Measurements from ENCODE around the gene C1orf159.

The C1orf159 gene

DNA sequence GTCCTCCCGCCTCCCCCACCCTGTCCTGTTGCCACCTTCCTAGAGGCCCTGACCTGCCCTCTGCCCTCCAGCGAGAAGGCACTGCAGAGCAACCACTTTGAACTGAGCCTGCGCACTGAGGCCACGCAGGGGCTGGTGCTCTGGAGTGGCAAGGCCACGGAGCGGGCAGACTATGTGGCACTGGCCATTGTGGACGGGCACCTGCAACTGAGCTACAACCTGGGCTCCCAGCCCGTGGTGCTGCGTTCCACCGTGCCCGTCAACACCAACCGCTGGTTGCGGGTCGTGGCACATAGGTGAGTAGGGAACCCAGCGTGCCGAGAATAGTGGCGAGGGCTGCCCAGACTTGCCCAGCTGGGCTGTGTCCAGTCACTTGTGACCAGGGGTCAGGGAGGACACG lies 62.2 kb downstream of the C1orf159 start:
- DNase-seq (ENCODE audit: low spot score), result no peak

GRCh38 chr1:1053022-1053421 lies 62.9 kb downstream of the C1orf159 start:
- no peak for DNase-seq (ENCODE audit: low spot score)

DNA sequence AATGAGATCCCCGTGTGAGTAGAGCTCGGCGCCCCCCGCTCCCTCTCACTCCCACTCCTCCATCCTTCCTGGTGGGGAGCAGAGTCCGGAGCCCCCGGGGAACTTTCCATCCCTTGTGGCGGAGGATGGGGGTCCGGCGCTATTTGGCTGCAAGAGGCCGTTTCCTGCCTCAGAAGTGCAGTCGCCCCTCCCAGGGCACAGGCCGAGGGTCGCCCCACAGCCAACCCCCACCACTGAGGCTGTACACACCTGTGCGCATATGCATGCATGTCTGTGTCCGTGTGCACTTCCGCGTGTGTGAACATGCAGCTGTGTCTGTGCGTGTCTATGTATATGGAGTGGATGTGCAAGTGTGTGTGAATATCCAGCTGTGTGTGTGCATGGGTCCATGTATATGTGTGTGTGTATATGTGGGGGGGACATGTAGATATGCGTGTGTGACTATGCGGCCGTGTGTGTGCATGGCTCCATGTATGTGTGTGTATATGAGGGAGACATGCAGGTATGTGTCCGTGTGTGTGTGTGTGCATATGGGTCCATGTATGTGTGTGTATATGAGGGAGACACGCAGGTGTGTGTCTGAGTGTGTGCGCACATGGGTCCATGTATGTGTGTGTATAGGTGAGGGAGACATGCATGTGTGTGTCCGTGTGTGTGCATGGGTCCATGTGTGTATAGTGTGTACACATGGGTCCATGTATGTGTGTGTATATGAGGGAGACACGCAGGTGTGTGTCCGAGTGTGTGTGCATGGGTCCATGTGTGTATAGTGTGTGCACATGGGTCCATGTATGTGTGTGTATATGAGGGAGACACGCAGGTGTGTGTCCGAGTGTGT lies 63.7 kb downstream of the C1orf159 start:
- no peak for DNase-seq (ENCODE audit: low spot score)

GRCh38 chr1:1051127-1051810 lies 64.6 kb downstream of the C1orf159 start:
- no peak for DNase-seq (ENCODE audit: low spot score)

DNA sequence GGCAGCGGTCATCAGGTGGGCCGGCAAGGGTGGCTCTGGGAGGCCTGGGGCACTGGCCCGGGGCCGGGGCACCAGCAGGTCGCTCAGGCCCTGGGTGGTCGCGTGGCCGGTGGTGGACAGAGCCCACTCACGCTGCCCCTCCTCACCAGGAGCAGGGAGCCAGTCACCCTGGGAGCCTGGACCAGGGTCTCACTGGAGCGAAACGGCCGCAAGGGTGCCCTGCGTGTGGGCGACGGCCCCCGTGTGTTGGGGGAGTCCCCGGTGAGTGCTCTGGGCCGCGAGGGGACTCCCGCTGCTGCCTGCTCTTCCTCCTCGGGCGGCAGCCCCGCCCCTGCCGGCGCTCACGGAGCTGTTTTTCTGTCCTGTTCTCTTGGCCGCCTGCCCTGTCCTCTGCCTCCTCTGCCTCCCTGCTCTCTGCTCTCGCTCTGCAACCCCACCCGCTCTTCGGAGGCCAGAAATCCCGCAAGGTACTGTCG lies 65.3 kb downstream of the C1orf159 start:
- no peak for DNase-seq (ENCODE audit: low spot score)

GRCh38 chr1:1049318-1050165 lies 66.3 kb downstream of the C1orf159 start:
- no peak for DNase-seq (ENCODE audit: low spot score)

DNA sequence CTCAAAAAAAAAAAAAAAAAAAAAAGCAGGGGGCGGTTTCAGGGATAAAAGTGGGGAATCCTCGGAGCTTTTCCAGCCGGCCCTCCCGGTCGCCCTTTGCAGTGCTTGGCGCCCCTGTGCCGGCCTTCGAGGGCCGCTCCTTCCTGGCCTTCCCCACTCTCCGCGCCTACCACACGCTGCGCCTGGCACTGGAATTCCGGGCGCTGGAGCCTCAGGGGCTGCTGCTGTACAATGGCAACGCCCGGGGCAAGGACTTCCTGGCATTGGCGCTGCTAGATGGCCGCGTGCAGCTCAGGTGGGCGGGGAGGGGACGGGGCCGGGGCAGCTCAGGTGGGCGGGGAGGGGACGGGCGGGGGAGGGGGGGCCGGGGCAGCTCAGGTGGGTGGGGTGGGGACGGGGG lies 67.1 kb downstream of the C1orf159 start:
- DNase-seq (ENCODE audit: low spot score), result no peak

- no peak for DNase-seq (ENCODE audit: low spot score)
Measured at GRCh38 chr1:1047963-1048362, 67.9 kb downstream of the C1orf159 start.

GRCh38 chr1:1047407-1047806 lies 68.5 kb downstream of the C1orf159 start:
- DNase-seq (ENCODE audit: low spot score), result no peak

- no peak for DNase-seq (ENCODE audit: low spot score)
Measured at GRCh38 chr1:1046767-1047166, 69.1 kb downstream of the C1orf159 start.

DNA sequence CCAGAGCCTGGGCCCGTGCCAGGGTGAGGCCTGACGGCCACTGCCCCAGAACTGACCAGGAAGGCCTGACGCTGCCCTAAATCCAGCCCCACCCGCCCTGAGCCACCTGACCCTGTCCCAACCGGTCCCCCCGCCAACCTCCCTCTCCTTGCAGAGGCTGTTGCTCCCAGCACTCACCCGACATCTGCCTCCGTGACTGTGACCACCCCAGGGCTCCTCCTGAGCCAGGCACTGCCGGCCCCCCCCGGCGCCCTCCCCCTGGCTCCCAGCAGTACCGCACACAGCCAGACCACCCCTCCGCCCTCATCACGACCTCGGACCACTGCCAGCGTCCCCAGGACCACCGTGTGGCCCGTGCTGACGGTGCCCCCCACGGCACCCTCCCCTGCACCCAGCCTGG lies 69.6 kb downstream of the C1orf159 start:
- DNase-seq (ENCODE audit: low spot score), result no peak

DNA sequence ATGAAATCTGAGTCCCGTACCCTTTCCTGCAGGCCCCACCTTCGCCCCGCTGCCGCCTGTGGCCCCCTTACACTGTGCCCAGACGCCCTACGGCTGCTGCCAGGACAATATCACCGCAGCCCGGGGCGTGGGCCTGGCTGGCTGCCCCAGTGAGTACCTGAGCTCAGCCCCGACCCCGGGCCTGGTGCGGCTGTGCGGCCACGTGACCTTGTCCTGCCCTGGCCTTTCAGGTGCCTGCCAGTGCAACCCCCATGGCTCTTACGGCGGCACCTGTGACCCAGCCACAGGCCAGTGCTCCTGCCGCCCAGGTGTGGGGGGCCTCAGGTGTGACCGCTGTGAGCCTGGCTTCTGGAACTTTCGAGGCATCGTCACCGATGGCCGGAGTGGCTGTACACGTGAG lies 70.8 kb downstream of the C1orf159 start:
- no peak for DNase-seq (ENCODE audit: low spot score)

DNA sequence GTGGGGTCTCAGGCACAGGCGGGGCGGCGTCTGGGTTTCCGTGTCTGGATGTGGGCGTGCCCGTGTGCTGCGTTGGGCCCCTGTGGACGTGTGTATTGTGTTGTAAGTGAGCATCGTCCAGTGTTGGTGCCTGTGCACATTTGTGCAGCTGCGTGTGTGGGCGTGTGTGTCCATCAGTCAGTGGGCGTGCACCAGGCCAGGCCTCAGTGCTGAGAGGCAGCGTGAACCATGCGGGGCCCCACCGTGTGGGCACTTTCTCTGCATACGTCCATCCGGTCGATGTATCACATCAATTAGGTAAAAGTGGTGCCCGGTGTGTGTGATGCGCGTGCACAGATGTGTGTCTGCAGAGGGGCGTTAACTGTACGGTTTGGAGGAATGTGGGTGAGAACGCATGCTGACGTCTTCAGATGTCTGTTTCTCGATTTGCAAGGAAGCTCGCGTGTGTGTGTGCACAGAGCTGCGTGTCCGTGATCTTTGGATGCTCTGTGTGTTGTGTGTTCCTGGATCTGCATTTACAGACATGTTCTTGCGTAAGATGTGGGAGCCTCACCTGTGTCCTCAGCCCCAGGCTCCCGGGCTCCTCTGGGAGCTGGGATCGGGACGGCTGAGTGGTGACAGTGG lies 71.3 kb downstream of the C1orf159 start:
- no peak for DNase-seq (ENCODE audit: low spot score)

- DNase-seq (ENCODE audit: low spot score), result no peak
Measured at GRCh38 chr1:1043921-1044320, 72.0 kb downstream of the C1orf159 start.

DNA sequence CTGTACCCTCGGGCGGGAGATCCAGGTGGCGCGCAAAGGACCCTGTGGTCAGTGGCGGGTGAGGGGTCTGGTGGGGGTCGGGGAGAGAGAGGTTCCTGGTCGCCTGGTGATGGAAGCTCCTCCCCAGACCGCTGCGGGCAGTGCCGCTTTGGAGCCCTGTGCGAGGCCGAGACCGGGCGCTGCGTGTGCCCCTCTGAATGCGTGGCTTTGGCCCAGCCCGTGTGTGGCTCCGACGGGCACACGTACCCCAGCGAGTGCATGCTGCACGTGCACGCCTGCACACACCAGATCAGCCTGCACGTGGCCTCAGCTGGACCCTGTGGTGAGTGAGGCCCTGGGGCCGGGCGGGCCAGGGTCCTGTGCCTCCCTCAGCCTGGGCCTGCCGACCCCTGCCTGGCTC lies 72.5 kb downstream of the C1orf159 start:
- DNase-seq (ENCODE audit: low spot score), result no peak

DNA sequence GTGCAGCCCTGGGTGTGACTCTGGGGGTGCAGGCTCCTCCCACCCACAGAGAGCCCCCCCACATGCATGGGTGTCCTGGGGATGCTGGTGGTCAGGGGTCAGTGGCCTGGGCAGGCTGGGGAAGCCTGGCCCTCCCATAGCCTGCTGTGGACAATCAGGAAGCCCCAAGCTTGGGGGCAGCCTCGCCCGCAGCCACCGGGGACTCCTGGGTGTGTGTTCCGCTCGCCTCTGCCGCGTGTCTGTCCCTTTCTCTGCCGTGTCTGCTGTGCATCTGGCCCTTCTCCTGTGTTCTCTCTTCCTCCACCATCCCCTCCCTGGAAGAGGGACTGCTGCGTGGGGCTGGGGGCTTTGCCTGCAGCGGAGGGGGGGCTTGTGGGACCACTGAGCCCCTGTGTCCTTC lies 73.1 kb downstream of the C1orf159 start:
- DNase-seq (ENCODE audit: low spot score), result no peak

- DNase-seq (ENCODE audit: low spot score), result no peak
Measured at GRCh38 chr1:1041873-1042272, 74.0 kb downstream of the C1orf159 start.

DNA sequence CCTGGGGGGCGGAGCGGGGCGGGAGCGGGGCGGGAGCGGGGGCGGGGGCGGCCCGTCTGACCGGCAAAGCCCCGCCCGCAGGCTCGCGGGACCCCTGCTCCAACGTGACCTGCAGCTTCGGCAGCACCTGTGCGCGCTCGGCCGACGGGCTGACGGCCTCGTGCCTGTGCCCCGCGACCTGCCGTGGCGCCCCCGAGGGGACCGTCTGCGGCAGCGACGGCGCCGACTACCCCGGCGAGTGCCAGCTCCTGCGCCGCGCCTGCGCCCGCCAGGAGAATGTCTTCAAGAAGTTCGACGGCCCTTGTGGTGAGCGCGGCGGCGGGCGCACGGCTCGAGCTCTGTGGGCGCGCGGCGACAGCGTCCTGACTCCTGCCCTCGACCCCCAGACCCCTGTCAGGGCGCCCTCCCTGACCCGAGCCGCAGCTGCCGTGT lies 74.8 kb downstream of the C1orf159 start:
- no peak for DNase-seq (ENCODE audit: low spot score)

- DNase-seq (ENCODE audit: low spot score), result peak; percentile 69
Measured at GRCh38 chr1:1040004-1040991, 75.6 kb downstream of the C1orf159 start.

DNA sequence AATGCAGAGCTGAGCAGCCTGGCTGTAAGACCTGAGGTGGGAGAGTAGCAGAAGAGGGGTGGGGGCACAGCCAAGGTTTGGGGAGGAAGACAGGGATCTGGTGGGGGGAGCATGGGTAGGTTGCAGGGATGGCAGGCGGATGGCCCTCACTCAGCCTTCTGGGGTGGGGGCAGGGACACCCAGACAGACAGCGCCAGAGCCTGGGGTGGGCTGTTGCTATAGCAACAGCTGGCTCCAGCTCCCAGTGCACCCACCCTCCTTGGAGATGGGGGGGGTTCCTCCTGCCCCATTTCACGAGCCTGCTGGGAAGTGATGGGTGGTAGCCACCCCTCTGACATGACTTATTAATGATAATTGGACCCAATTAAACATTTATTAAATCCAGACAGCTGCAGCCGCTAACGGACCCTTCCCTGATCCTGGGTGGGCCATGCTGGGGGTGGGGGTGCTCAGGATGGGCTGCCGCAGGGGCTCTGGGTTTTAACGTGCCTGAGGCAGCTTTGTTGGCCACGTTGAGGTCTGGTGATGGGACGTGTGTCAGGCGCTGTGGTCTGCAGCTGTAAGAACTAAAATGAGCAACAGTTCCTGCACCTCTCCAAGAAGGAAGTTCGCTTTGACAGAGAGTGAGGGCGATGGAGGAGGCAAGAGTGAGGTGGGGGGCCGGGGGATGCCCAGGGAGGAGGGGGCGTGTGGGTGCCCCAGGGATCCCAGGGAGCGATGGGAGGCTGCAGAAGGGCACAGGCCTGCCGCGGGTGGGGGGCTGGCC lies 76.6 kb downstream of the C1orf159 start:
- no peak for DNase-seq (ENCODE audit: low spot score)

All from kidney capillary endothelial cell (primary cell).